Activated T-cell treated with anti-CD3 and anti-CD28 coated beads, Interleukin-2, amount 50 U/mL, for 24 hours (primary cell): ENCODE data around the gene ASAP3.
A peak's percentile ranks its signal among the peaks of the same experiment; 100 is the strongest.

Experiments used
- DNase-seq: peaks from one replicate; pipeline ENCODE4 v3.0.0-alpha.2; 2020
- H3K27ac Mint-ChIP-seq: 2 replicates; pipeline ENCODE4 v1.8.0; 2020; ENCODE audit warnings: mild to moderate bottlenecking, mixed read lengths
- H3K27me3 Mint-ChIP-seq: 2 replicates; pipeline ENCODE4 v1.8.0; 2020; ENCODE audit warnings: mixed read lengths
- H3K36me3 Mint-ChIP-seq: 2 replicates; pipeline ENCODE4 v1.8.0; 2020; ENCODE audit warnings: low read depth, mixed read lengths
- H3K4me1 Mint-ChIP-seq: 2 replicates; pipeline ENCODE4 v1.8.0; 2020; ENCODE audit warnings: low read depth, mixed read lengths
- H3K4me3 Mint-ChIP-seq: 2 replicates; pipeline ENCODE4 v1.8.0; 2020; ENCODE audit warnings: mild to moderate bottlenecking, moderate library complexity, mixed read lengths
- H3K9me3 Mint-ChIP-seq: 2 replicates; pipeline ENCODE4 v1.8.0; 2020; ENCODE audit warnings: mixed read lengths

ASAP3 gene

DNA sequence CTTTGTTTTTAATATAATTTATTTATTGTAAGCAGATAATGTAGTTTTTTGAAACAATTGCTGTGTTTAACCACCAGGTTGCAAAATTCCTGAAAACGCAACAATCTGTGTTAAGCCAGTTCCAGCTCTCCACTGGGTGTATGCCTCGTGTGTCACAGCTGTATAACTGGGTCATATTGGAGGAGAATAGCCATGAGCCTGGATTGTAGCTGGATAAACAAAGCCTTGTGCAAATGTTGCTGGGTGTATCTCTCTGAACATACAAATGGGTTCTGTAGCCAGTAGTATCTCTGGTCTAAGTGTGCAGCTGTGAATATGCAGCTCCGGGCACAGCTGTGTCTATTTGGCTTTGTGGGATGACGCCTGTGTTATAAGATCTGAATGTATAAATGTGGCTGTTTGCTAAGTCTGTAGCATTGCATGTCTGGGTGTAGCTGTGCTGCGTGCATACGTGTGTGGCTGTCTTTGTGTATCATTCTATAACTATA is 62.2 kb downstream of the ASAP3 start:
- Mint-ChIP-seq H3K4me3 (no peak overlapping the region), H3K4me1 (peaks cover 23% of the 10 kb centered on the region), H3K27me3 (peaks cover 28% of the 10 kb centered on the region), H3K36me3 (peaks cover 5% of the 10 kb centered on the region), H3K27ac (no peak overlapping the region), H3K9me3 (no peaks in the 10 kb centered on the region)
- no peak for DNase-seq

DNA sequence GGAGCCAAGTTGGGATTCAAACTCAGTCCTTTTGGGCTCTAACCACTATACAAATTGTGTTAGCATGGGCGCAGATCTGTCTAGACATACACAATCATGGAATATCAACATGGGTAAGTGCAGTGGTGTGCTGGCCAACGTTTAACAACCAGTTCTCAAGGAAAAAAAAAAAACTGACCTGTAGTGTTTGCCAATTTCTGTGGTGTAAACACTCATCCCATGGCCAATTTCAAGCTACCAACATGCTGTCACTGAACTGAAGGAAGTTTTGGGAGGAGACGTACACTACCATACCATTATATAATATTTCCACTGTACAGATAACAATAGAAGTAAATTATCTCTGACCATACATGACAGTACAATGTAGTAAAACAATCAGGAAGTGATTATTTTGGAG is 62.6 kb downstream of the ASAP3 start:
- Mint-ChIP-seq H3K9me3 (no peaks in the 10 kb centered on the region), H3K27me3 (peaks cover 26% of the 10 kb centered on the region), H3K36me3 (peaks cover 5% of the 10 kb centered on the region), H3K4me1 (peaks cover 23% of the 10 kb centered on the region), H3K27ac (no peak overlapping the region), H3K4me3 (no peak overlapping the region)
- no peak for DNase-seq

GRCh38 chr1:23420778-23421177 is 63.2 kb downstream of the ASAP3 start:
- H3K4me1 Mint-ChIP-seq, result peaks cover 23% of the 10 kb centered on the region
- H3K36me3 Mint-ChIP-seq, result peaks cover 5% of the 10 kb centered on the region
- no peak overlapping the region for H3K27ac Mint-ChIP-seq
- no peak for DNase-seq
- H3K9me3 Mint-ChIP-seq, result no peaks in the 10 kb centered on the region
- peaks cover 21% of the 10 kb centered on the region for H3K27me3 Mint-ChIP-seq
- no peak overlapping the region for H3K4me3 Mint-ChIP-seq

GRCh38 chr1:23419180-23419579 is 64.8 kb downstream of the ASAP3 start:
- Mint-ChIP-seq H3K4me3 (no peak overlapping the region), H3K27me3 (peaks cover 10% of the 10 kb centered on the region), H3K27ac (no peak overlapping the region), H3K4me1 (peaks cover 21% of the 10 kb centered on the region), H3K9me3 (no peaks in the 10 kb centered on the region), H3K36me3 (peaks cover 5% of the 10 kb centered on the region)
- DNase-seq, result no peak

DNA sequence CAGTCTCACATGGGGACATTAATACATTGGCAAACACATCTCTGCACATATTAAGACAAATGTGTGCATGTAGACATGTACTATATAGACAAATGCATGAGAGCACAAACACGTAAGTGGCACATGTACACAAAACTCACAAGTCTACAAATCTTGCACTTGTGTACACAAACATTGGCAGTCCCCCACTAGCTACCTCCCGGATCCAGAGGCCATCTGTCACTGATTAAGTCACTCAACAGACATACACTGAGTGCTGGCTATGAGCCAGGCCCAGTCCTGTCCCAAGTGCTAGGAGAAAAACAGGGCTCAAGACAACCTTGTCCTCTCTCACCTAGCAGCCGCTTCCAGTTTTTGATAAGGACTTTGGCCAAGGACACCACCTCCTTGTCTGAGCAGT is 66.4 kb downstream of the ASAP3 start:
- no peak overlapping the region for H3K27ac Mint-ChIP-seq
- no peak overlapping the region for H3K4me3 Mint-ChIP-seq
- peaks cover 5% of the 10 kb centered on the region for H3K36me3 Mint-ChIP-seq
- no peaks in the 10 kb centered on the region for H3K27me3 Mint-ChIP-seq
- H3K4me1 Mint-ChIP-seq, result peaks cover 8% of the 10 kb centered on the region
- H3K9me3 Mint-ChIP-seq, result no peaks in the 10 kb centered on the region
- DNase-seq, result no peak

- Mint-ChIP-seq H3K4me1 (peaks cover 2% of the 10 kb centered on the region), H3K4me3 (no peak overlapping the region), H3K9me3 (no peaks in the 10 kb centered on the region), H3K27ac (no peak overlapping the region), H3K36me3 (peaks cover 5% of the 10 kb centered on the region), H3K27me3 (no peaks in the 10 kb centered on the region)
- DNase-seq, result no peak
Observed at GRCh38 chr1:23416964-23417363, 67.0 kb downstream of the ASAP3 start.

- Mint-ChIP-seq H3K36me3 (no peaks in the 10 kb centered on the region), H3K4me1 (peaks cover 6% of the 10 kb centered on the region), H3K27me3 (no peaks in the 10 kb centered on the region), H3K27ac (no peak overlapping the region), H3K4me3 (no peak overlapping the region), H3K9me3 (no peaks in the 10 kb centered on the region)
- no peak for DNase-seq
Observed at GRCh38 chr1:23408797-23409290, 75.1 kb downstream of the ASAP3 start.

GRCh38 chr1:23407016-23407630 is 76.9 kb downstream of the ASAP3 start:
- DNase-seq, result no peak
- Mint-ChIP-seq H3K9me3 (no peaks in the 10 kb centered on the region), H3K27me3 (no peaks in the 10 kb centered on the region), H3K36me3 (no peaks in the 10 kb centered on the region), H3K27ac (no peak overlapping the region), H3K4me1 (peaks cover 13% of the 10 kb centered on the region), H3K4me3 (no peak overlapping the region)

DNA sequence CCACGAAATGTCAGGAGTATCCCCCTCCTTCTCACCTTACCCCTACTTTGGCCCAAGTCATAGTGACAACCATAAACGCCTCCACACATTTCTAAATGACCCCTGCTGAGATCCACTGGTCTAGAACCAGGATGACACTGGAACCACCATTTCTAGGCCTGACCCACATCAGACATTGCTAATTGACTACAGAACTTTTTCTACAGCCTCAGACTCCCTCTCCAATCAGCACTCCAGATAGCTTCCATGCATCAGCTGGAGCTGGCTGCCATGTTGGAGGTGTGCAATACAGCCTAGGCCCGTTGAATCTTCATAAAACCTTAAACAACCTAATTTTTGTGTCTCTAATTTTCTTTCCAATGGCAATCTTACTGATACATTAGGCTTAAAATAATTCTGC is 78.0 kb downstream of the ASAP3 start:
- no peak overlapping the region for H3K27ac Mint-ChIP-seq
- H3K9me3 Mint-ChIP-seq, result no peaks in the 10 kb centered on the region
- peaks cover 13% of the 10 kb centered on the region for H3K4me1 Mint-ChIP-seq
- DNase-seq, result no peak
- H3K36me3 Mint-ChIP-seq, result no peaks in the 10 kb centered on the region
- no peak overlapping the region for H3K4me3 Mint-ChIP-seq
- H3K27me3 Mint-ChIP-seq, result no peaks in the 10 kb centered on the region

- no peak overlapping the region for H3K4me3 Mint-ChIP-seq
Observed at GRCh38 chr1:23403735-23404486, 80.1 kb downstream of the ASAP3 start.

GRCh38 chr1:23403355-23403734 is 80.6 kb downstream of the ASAP3 start:
- Mint-ChIP-seq H3K27me3 (no peaks in the 10 kb centered on the region), H3K27ac (no peak overlapping the region), H3K36me3 (no peaks in the 10 kb centered on the region), H3K9me3 (no peaks in the 10 kb centered on the region), H3K4me1 (peaks cover 13% of the 10 kb centered on the region), H3K4me3 (no peak overlapping the region)
- DNase-seq, result no peak

More at GRCh38 chr1:23403735-23404486, 80.1 kb downstream of the ASAP3 start:
- Mint-ChIP-seq H3K9me3 (no peaks in the 10 kb centered on the region), H3K36me3 (no peaks in the 10 kb centered on the region), H3K27ac (peak overlapping the region; percentile 60), H3K27me3 (no peaks in the 10 kb centered on the region), H3K4me1 (peaks cover 13% of the 10 kb centered on the region)
- peak; percentile 91 for DNase-seq

GRCh38 chr1:23403038-23403336 is 81.0 kb downstream of the ASAP3 start:
- H3K9me3 Mint-ChIP-seq, result no peaks in the 10 kb centered on the region
- no peak overlapping the region for H3K27ac Mint-ChIP-seq

GRCh38 chr1:23402286-23403037 is 81.5 kb downstream of the ASAP3 start:
- DNase-seq, result no peak
- peaks cover 13% of the 10 kb centered on the region for H3K4me1 Mint-ChIP-seq
- no peaks in the 10 kb centered on the region for H3K36me3 Mint-ChIP-seq
- H3K27me3 Mint-ChIP-seq, result no peaks in the 10 kb centered on the region
- no peak overlapping the region for H3K27ac Mint-ChIP-seq
- H3K4me3 Mint-ChIP-seq, result no peak overlapping the region
- H3K9me3 Mint-ChIP-seq, result no peaks in the 10 kb centered on the region

More at GRCh38 chr1:23403038-23403336, 81.0 kb downstream of the ASAP3 start:
- H3K4me3 Mint-ChIP-seq, result no peak overlapping the region
- no peaks in the 10 kb centered on the region for H3K27me3 Mint-ChIP-seq
- peaks cover 13% of the 10 kb centered on the region for H3K4me1 Mint-ChIP-seq
- DNase-seq, result no peak
- H3K36me3 Mint-ChIP-seq, result no peaks in the 10 kb centered on the region

GRCh38 chr1:23401313-23401712 is 82.7 kb downstream of the ASAP3 start:
- peaks cover 13% of the 10 kb centered on the region for H3K4me1 Mint-ChIP-seq
- H3K27ac Mint-ChIP-seq, result no peak overlapping the region
- DNase-seq, result no peak
- no peaks in the 10 kb centered on the region for H3K9me3 Mint-ChIP-seq
- H3K27me3 Mint-ChIP-seq, result no peaks in the 10 kb centered on the region
- no peak overlapping the region for H3K4me3 Mint-ChIP-seq
- peaks cover 5% of the 10 kb centered on the region for H3K36me3 Mint-ChIP-seq
